GM19023 (cell line): Measurements from ENCODE around the gene SPOCK3.
"Not testable (repeated sequence)": the region's sequence is repeated elsewhere in the genome, so short reads cannot be mapped to it uniquely, and the experiment has no call there.

Source experiments
- ATAC-seq: cut with Tn5 transposase; IDR thresholded peaks from one replicate; pipeline ENCODE4 v1.9.1; 2021; ENCODE audit warnings: mild to moderate bottlenecking, moderate library complexity; ENCODE audit not compliant: unreplicated experiment

Gene SPOCK3

DNA sequence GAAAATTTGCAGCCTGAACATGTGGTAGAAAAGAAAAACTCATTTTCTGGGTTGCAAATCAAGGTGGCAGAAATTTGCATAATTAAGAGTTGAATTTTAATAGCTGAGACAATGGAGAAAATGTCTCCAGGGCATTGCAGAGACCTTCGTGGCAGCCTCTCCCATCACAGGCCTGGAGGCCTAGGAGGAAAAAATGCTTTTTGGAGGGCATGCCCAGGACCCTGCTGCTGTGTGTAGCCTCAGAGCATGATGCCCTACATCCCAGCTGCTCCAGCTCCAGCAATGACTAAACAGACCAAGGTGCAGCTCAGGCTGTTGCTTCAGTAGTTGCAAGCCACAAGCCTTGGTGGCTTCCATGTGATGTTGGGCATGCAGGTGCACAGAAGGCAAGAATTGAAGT is 266.1 kb downstream of the SPOCK3 start:
- not testable (repeated sequence) for ATAC-seq

DNA sequence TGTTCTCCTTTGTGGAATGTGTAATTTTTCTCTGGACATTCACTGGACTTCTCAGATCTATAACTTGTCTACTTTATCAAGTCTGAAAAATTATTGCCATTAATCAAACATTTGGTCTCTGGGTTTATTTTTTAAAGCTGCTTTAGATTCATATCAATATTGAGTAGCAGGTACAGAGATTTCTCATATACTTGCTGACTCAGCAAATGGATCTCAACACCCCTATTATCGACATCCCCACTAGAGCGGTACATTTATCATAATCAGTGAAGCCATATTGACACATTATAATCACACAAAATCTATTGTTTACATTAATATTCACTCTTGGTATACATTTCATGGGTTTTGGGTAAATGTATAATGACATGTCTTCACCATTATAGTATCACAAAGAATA is 268.7 kb downstream of the SPOCK3 start:
- no peak for ATAC-seq

DNA sequence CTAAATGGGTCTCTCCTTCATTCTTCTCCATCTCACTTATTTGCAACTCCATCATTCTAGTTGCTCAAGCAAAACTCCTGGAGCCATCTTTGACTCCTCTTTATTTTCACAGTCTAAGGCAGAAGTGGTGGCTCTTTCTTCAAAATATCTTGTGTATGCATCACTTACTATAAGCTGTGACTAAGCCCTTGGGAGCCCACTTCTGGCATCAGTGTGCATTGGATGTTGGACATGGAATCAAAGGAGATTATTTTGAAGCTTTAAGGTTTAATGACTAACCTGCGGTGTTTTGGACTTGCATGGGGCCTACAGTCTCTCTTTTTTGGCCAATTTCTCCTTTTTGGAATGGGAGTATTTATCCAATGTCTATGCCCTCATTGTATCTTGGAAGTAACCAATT is 276.8 kb downstream of the SPOCK3 start:
- ATAC-seq: no peak

DNA sequence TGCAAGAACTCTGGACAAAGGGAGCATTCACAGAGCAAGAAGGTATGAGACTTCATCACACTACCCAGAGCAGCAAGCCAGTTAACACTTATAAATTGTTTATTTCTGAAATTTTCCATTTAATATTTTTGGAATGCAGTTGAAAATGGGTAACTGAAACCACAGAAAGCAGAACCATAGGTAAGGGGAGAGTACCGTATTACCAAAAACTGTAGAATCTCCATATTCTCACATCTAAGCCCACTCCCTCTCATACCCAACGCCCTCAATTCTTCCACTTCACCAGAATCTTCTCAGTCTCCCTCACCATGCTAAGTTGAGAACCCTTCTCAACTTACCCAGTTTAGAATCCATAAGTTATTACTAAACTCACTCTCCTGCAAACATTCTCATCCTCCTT is 277.8 kb downstream of the SPOCK3 start:
- ATAC-seq: no peak

DNA sequence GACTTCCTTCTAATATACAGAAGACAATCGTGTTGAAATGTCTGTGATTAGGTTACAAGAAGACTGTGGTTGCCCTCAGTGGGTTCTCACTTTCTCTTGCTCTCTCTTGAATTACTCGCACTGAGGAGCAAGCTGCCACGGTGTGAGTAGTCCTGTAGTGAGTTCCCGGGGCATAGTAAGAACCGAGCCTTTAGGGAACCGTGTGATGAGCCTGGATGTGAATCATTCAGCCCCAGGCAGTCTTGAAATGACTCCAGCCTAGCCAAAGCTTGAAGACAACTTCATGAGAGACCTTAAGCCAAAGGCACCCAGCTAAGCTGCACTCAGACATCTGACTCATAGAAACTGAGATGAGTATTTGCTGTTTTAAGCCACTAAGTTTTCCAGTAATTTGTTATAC is 292.7 kb downstream of the SPOCK3 start:
- ATAC-seq: no peak

DNA sequence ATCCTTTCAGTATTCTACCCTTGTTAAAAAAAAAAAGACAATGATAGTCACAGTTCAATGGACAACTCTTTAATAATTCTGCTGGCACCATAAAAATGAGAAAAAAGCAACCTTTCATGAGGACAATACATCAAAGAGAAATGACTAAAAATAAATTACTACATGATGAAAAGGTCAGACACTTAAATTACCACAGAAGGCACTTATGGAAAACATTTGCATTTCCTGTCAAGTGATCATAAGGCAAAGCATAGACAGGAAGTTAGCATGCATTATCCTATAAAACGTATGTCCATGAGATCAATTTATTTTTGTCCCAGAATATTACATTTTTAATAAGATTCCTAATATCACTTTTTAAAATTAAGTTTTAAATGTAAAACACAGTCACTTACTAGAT is 303.8 kb downstream of the SPOCK3 start:
- no peak for ATAC-seq

DNA sequence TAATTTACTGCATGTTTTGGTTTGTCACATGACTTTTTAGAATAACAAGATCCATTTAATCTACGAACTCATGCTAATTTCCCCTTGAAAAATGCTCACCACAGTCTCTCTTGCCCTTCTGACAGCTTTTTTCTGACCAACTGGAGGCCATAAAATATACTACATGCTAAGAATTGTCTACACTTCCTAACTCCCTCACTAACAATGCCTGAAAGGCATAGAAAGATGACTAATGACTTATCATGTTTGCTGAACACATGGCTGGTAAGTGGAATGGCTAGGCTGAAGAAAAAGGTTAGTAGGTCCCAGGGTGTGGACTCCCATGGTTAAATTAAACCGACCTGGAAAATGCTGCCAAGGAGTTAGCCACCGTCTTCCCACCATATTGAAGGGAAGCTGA is 309.9 kb downstream of the SPOCK3 start:
- no peak for ATAC-seq

DNA sequence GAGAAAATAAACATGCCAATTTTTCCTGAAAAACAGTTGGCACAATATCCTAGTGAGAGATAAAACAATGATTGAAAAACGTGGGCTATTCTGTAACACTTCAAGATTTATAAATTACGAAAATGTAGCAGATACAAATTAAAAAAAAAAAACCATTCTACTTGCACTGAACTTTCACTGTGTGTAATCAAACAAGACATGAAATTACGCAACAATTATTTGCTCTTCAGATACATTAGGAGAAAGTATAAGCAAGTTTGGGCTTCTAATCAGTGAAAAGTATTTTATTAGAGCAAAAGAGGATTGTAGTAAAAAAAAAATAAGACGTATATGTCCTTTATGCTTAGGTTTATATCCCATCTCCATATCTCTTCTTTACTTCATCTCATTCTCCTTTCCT is 320.4 kb downstream of the SPOCK3 start:
- ATAC-seq: no peak

DNA sequence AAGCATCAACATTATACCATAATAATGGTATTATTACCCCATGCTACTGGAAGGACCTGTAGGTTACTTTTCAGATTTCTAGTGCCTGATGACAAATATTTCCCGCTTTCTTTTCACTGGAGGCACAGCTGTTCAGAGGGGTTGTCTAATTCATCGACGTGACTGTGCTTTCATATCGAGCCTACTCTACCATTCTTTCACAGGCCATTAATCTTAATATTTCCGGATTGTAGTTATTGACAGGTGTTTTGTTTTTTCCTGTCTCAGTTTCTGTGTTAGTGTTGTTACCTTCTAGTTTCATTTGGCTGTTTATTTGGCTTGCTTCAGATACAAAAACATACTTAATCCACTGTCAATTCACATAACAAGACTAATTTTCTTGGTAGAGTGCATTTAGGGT is 330.9 kb downstream of the SPOCK3 start:
- ATAC-seq: no peak

DNA sequence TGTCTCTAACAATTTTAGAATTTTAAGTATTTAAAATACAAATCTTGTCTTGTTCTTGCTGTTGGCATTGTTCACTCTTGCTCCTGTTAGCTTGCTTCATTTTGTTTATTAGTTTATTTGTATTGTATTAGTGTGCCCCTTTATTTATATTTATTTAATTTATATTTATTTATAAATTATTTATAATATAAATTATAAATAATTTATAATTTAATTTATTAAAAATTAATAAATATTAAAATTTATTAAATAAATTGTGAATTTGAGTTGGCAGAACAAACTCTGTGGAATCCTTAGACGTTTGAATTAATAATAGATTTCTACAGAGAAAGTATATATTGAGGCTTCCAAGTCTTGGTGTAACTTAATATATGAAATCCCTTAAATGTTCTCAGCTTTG is 331.4 kb downstream of the SPOCK3 start:
- no peak for ATAC-seq

DNA sequence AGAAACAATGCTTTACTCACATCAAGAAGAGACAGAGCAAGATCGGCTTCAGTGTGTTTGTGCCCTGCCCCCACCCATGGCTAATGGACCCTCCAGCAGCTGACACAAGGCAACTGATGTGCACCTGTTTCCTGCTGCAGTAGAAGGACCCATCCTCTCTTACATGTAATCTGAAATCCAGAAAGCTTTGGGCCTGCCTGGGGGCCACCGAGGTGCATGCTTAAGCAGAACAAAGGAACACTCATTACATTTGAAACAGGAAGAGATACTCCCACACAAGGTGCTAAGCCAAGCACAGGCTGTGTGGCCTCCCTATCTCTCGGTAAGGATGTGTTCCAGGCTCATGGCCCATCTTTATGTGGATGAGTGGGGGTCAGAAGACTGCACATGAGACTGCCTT is 338.0 kb downstream of the SPOCK3 start:
- ATAC-seq: no peak

DNA sequence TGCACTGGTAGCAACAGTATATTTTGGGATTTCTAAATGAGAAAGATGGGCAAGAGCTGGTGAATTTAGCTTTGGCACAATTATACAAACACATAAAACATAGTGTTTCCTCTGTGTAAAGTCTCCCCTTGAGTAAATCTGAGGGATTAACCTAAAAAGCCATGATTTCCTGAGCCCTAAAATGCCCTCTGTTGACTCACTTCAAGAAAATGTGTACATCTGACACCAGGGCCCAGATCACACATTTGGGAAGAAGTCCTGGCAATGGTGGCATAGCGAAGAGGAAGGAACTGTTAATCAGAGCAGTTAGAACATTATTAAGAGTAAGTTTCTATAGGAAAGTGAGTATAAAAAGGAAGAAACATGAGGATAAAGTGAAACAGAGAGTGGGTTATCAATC is 338.5 kb downstream of the SPOCK3 start:
- ATAC-seq: no peak

DNA sequence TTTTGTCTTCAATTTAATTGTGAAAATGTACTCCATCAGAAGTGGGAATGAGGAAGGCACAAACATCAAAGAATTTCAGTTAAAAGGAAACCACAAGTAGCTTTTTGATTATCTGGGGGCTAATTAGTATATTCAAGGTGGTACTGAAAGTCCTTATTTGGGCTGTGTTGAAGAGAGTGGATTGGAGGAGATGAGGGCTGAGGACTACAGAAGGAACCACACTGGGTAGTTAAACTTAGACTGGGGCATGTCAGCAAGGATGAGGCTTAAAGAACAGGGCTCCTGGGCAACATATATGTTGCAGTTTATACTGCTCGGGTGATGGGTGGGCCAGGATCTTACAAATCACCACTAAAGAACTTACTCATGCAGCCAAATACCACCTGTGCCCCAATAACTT is 346.8 kb downstream of the SPOCK3 start:
- no peak for ATAC-seq

DNA sequence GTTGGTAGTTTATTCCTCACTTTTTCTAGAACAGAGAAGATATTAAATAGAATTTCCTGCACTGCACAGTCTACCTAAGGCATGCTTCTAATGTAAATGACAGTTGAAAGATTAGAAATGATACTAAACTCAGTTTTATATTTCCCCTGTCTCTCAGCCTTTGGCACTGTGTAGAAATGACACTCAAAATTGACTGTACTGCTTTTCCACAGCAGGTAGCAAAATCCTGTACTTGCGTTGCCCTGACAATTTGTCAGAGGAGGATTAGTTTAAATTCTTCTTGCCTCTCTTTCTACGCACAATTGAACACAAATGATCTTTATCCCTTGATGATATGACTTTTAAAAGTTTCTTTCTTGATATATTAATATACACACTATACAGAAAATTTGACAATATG is 347.6 kb downstream of the SPOCK3 start:
- ATAC-seq: no peak

DNA sequence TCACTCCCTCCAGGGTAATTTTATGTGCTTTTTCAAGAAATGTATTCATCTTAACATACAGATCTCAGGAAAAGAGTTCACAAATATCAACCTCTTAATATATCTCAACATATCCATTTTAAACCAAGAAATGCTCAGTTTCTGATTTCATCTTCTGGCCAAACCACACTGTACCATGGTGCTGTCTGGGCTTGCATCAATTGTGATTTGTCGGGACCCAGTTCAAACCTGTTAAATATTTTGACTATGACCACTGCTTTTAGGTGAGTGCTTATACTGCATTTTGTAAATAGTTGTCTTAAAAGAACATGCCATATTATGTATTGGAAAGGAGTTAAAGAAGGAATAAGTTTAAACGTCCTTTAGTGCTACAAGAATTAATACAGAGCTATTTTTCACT is 352.1 kb downstream of the SPOCK3 start:
- no peak for ATAC-seq

DNA sequence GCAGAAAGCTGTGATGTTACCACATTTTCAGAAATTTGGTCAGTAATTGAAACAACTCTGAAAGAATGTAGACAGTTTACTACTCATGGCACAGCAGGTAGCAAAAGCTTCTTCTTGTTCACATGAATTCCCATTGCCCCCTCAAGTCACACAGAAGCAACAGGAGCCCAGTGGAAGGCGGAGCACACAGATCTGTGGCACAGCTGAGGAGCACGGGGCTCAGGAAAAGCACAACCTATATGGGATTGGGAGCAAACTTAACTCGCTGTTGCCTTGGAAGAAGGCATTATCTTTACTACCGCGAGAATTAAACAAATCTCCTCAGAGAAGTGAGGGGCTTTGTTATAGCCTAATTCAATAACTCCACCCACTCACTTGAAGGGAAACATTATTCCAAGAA is 358.5 kb downstream of the SPOCK3 start:
- no peak for ATAC-seq

DNA sequence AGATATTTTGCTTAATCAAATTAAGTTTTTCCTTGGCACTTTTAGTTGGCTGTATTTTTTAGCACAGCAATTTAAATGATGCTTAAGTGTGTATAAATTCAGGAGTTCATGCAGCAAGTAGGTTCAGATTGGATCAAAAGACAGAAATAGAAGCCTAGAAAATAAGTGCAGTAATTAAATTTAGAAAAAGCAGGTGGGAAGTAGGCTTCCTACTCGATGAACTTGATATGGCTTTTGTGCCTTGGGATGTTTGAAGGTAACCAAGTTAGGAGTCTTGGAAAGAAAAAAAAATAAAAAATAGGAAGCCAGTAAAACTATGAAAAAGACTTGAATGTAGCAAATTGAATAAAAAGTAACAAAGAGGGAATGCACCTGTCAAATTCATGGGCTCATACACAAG is 372.3 kb downstream of the SPOCK3 start:
- no peak for ATAC-seq

DNA sequence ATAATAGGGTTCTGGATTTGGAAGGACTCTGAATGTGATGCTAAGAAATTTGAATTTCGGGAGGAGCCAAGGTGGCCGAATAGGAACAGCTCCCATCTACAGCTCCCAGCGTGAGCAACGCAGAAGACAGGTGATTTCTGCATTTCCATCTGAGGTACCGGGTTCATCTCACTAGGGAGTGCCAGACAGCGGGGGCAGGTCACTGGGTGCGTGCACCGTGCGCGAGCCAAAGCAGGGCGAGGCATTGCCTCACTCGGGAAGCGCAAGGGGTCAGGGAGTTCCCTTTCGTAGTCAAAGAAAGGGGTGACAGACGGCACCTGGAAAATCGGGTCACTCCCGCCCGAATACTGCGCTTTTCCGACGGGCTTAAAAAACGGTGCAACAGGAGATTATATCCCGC is 383.9 kb downstream of the SPOCK3 start:
- not testable (repeated sequence) for ATAC-seq

DNA sequence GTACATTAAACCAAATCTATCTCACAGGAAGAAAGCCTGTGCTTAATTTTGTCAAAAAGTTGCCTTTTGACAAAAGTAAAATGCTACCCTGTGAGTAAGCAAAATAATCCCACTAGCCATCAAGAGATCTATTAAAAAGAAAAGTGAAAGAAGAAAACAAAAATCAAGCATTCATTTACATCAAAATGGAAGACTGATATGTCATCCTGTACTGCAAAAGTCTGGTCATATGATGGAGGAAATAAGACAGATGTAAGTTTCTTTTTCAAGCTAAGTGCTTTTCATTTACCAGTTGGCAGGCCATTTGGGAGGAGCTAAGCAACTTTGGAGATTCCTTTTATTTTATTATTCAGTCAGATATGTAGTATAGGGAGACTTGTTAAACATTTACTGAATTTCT is 387.4 kb downstream of the SPOCK3 start:
- no peak for ATAC-seq

DNA sequence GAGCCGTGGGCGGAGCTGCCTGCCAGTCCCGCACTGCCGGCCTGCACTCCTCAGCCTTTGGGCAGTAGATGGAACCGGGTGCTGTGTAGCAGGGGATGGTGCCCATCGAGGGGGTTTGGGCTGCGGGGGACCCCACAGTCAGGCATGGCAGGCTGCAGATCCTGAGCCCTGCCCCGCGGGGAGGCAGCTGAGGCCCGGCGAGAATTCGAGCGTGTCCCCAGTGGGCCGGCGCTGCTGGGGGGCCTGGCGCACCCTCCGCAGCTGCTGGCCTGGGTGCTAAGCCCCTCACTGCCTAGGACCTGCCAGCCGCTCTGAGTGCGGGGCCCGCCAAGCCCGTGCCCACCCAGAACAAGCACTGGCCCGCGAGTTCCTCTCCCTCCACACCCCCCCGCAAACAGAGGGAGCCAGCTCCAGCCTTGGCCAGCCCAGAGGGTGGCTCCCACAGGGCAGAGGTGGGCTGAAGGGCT is 391.5 kb downstream of the SPOCK3 start:
- ATAC-seq: no peak

DNA sequence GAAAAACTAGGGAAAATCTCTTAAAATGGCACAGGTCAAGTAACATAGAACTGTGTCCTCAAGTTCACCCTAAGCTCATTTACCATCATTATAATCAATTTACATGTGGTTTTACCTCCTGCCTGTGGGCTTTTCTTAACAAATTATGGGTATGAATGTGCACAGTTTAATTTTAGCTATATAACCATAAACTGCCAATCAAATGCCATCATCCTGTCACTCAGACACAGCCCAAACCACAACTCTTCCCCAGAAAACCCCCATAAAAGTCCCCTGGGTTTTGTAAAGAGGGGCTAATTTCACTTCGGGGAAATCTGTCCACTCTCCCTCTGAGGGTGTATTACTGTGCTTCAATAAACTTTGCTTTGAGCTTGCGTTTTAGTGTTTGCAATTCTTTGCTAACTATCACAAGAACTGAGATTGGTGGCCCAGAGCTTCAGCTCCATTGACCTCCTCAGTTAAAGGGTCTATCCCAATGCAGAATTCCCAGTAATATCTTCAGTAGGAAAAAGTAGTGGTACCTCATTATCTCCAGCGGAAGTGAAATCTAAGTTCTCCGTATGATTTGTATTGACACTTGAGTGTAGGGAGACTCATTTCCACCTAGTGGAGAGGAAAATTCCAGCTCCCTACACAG is 394.6 kb downstream of the SPOCK3 start:
- peak; percentile 82 for ATAC-seq

DNA sequence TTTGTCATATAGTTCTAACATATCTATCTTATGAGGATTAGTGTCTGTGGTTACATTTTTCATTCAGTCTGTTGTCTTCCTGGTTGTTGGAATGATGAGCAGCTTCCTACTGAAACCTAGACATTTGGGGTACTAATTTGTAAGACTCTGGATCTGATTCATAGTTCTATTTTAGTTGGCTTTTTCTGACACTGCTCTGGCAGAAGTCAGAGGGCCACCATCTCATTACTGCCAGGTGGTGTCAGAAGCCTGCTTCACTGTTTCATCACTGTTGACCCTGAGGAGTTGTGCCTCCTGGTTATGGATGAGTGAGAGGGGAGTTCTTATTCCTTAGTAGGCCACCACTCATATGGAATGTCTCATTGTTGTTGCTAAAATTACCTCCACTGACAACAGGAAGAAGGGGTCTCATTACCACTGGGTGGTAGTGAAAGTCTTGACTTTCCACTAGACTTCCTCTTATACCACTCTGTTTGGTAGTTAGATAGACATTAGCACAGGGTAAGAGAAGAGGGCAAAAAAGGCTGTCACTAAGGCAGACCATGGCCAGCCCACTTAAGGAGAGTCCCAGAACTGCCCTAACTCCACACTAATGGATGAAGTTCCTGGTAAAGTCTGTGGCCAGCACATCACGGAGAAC is 395.2 kb downstream of the SPOCK3 start:
- ATAC-seq: peak; percentile 58

DNA sequence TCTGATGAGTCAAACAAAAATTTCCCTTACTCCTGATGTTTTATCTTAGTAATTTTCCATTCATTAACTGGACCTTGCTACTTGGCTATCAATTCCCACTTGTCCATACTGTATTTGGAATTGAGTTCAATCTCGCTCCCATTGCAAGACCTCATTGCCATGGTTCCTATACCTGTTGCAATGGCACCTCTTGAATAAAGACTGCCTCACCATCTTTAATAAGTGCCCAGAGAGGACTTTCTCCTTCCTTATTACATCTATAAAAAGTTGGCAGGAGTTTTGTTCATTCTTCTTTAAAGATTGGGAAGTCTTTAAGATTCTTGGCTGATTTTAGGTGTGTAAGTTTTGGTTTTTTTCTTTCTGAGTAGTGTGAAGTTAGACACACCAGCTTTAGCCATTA is 397.4 kb downstream of the SPOCK3 start:
- no peak for ATAC-seq
